Fibroblast of lung (primary cell): ENCODE measurements around the gene EIF4B. TPM values are rescaled to one million over a fixed set of nuclear protein-coding genes. Genes with fewer than 3 reads are reported as not detected.

ENCODE experiments used
- DNase-seq, 2 donors: peaks; one replicate each; pipeline versions ENCODE4 v3.0.0 to v3.0.0-alpha.2; 2010; ENCODE audit warnings: low read depth in 2 of 2
- H2AFZ ChIP-seq: 2 replicates; pipeline ENCODE4 v1.5.1; 2012; ENCODE audit warnings: low read length, control low read depth, inconsistent platforms
- H3K27ac ChIP-seq: 2 replicates; pipeline ENCODE4 v1.5.1; 2011; ENCODE audit warnings: low read length, control low read depth; ENCODE audit not compliant: insufficient read depth
- H3K27me3 ChIP-seq: 2 replicates; pipeline ENCODE4 v1.5.1; 2011; ENCODE audit warnings: mild to moderate bottlenecking, low read length; ENCODE audit not compliant: control insufficient read depth, insufficient read depth
- H3K36me3 ChIP-seq: 2 replicates; pipeline ENCODE4 v1.5.1; 2011; ENCODE audit warnings: low read length; ENCODE audit not compliant: control insufficient read depth, insufficient read depth
- H3K4me1 ChIP-seq: 2 replicates; pipeline ENCODE4 v1.5.1; 2011; ENCODE audit warnings: low read length; ENCODE audit not compliant: control insufficient read depth, insufficient read depth; ENCODE audit errors: extremely low read depth
- H3K4me2 ChIP-seq: 2 replicates; pipeline ENCODE4 v1.5.1; 2011; ENCODE audit warnings: low read length, control low read depth; ENCODE audit not compliant: insufficient read depth; ENCODE audit errors: extremely low read depth
- H3K4me3 ChIP-seq, 4 experiments: fragments of 200-600 bp in 1 of 4; sonication (generic) in 1 of 4; replicated peaks in 1 of 4; 2 replicates each; pipeline ENCODE4 v1.5.1; 2011 to 2016; ENCODE audit warnings: low read length in 4 of 4, low read depth in 3 of 4, mild to moderate bottlenecking in 3 of 4, control low read depth in 2 of 4, inconsistent platforms in 1 of 4, mixed read lengths in 1 of 4; ENCODE audit not compliant: insufficient read depth in 1 of 4; ENCODE audit errors: control extremely low read depth in 1 of 4
- H3K79me2 ChIP-seq: 2 replicates; pipeline ENCODE4 v1.5.1; 2012; ENCODE audit warnings: mild to moderate bottlenecking, low read length, inconsistent platforms; ENCODE audit not compliant: control insufficient read depth, insufficient read depth
- H3K9ac ChIP-seq: 2 replicates; pipeline ENCODE4 v1.5.1; 2011; ENCODE audit warnings: mild to moderate bottlenecking, low read length, control low read depth; ENCODE audit not compliant: insufficient read depth
- H3K9me3 ChIP-seq: 2 replicates; pipeline ENCODE4 v1.5.1; 2012; ENCODE audit warnings: low read depth, low read length; ENCODE audit not compliant: control insufficient read depth, insufficient read depth
- H4K20me1 ChIP-seq: 2 replicates; pipeline ENCODE4 v1.5.1; 2011; ENCODE audit warnings: low read length; ENCODE audit not compliant: control insufficient read depth, insufficient read depth; ENCODE audit errors: extremely low read depth
- CTCF ChIP-seq, 2 donors: IDR thresholded peaks in 1 of 2; conservative IDR thresholded peaks in 1 of 2; 1 replicate in 1 of 2; 2 replicates in 1 of 2; pipeline ENCODE4 v1.5.1; 2011 to 2012; ENCODE audit warnings: low read length in 2 of 2, control low read depth in 1 of 2, inconsistent platforms in 1 of 2, low read depth in 1 of 2, mild to moderate bottlenecking in 1 of 2
- EZH2 ChIP-seq: IDR thresholded peaks from 2 replicates; pipeline ENCODE4 v1.5.1; 2012; ENCODE audit warnings: low read length, control low read depth, mild to moderate bottlenecking; ENCODE audit errors: missing control alignments
- polyA plus RNA-seq, 2 donors: library from polyadenylated mRNA; depleted of rRNA in 1 of 2; stranded (reverse) in 1 of 2; unstranded in 1 of 2; fragments of >200 nt; gene quantifications; 2 replicates each; pipeline ENCODE4 v1.2.1, GENCODE V29; 2011 to 2012; ENCODE audit warnings: missing spikeins in 1 of 2
- total RNA-seq: library from RNA; depleted of rRNA; stranded (reverse); fragments of >200 nt; gene quantifications from 2 replicates; pipeline ENCODE4 v1.2.1, GENCODE V29; 2014

EIF4B gene
- total and polyA plus RNA-seq, 2 donors (not counting 1 experiment from before 2014, with no cell fraction given): 466 to 1,180 TPM

- no peak for DNase-seq
- H3K4me2 ChIP-seq: no peak overlapping the region
- H3K27me3 ChIP-seq: no peaks in the 10 kb centered on the region
- no peak overlapping the region for H3K9ac ChIP-seq
- H3K36me3 ChIP-seq: no peaks in the 10 kb centered on the region
- H3K27ac ChIP-seq: no peak overlapping the region
- TF ChIP-seq CTCF (conservative IDR thresholded peaks at IDR 0.05 in 1 of 2, IDR thresholded peaks at IDR 0.05 in 1 of 2; ENCODE audit: low read depth in 1 of 2, low read length in 2 of 2): no peak
- no peak for TF ChIP-seq EZH2
- H3K9me3 ChIP-seq: no peaks in the 10 kb centered on the region
- no peak overlapping the region for H3K4me3 ChIP-seq
- peaks cover 9% of the 10 kb centered on the region for H3K4me1 ChIP-seq
- H4K20me1 ChIP-seq: no peaks in the 10 kb centered on the region
- H2AFZ ChIP-seq: no peak overlapping the region
- peaks cover 4% of the 10 kb centered on the region for H3K79me2 ChIP-seq
These were observed 76.5 kb downstream of the EIF4B start for GRCh38 chr12:53082637-53083175.

GRCh38 chr12:53086361-53086760 is 80.1 kb downstream of the EIF4B start:
- no peak overlapping the region for H2AFZ ChIP-seq
- no peak for TF ChIP-seq CTCF (conservative IDR thresholded peaks at IDR 0.05 in 1 of 2, IDR thresholded peaks at IDR 0.05 in 1 of 2; ENCODE audit: low read depth in 1 of 2, low read length in 2 of 2)
- TF ChIP-seq EZH2: no peak
- H3K4me1 ChIP-seq: no peaks in the 10 kb centered on the region
- no peaks in the 10 kb centered on the region for H3K9me3 ChIP-seq
- no peak overlapping the region for H3K27ac ChIP-seq
- no peaks in the 10 kb centered on the region for H4K20me1 ChIP-seq
- no peaks in the 10 kb centered on the region for H3K79me2 ChIP-seq
- no peaks in the 10 kb centered on the region for H3K36me3 ChIP-seq
- DNase-seq: no peak
- H3K27me3 ChIP-seq: no peaks in the 10 kb centered on the region
- no peak overlapping the region for H3K9ac ChIP-seq
- no peak overlapping the region for H3K4me2 ChIP-seq
- H3K4me3 ChIP-seq: no peak overlapping the region

GRCh38 chr12:53090105-53090504 is 83.8 kb downstream of the EIF4B start:
- H3K9me3 ChIP-seq: no peaks in the 10 kb centered on the region
- H3K79me2 ChIP-seq: no peaks in the 10 kb centered on the region
- H3K36me3 ChIP-seq: no peaks in the 10 kb centered on the region
- no peak overlapping the region for H3K27ac ChIP-seq
- H4K20me1 ChIP-seq: no peaks in the 10 kb centered on the region
- peaks cover 3% of the 10 kb centered on the region for H3K4me1 ChIP-seq
- H3K4me3 ChIP-seq: no peak overlapping the region
- H3K4me2 ChIP-seq: no peak overlapping the region
- no peaks in the 10 kb centered on the region for H3K27me3 ChIP-seq
- no peak for DNase-seq
- H2AFZ ChIP-seq: no peak overlapping the region
- H3K9ac ChIP-seq: no peak overlapping the region
- no peak for TF ChIP-seq EZH2
- no peak for TF ChIP-seq CTCF (conservative IDR thresholded peaks at IDR 0.05 in 1 of 2, IDR thresholded peaks at IDR 0.05 in 1 of 2; ENCODE audit: low read depth in 1 of 2, low read length in 2 of 2)
